EH (cell line): Measurements from ENCODE around the gene GFRA1.
A peak's percentile ranks its signal among the peaks of the same experiment; 100 is the strongest.

Source experiments
- DNase-seq: peaks from one replicate; pipeline ENCODE4 v3.0.0-alpha.2; 2015; ENCODE audit warnings: low read depth

Gene GFRA1

GRCh38 chr10:116159197-116159596 lies 113.8 kb downstream of the GFRA1 start:
- no peak for DNase-seq

GRCh38 chr10:116158036-116158435 lies 115.0 kb downstream of the GFRA1 start:
- no peak for DNase-seq

- no peak for DNase-seq
Observed at GRCh38 chr10:116157485-116157884, 115.5 kb downstream of the GFRA1 start.

GRCh38 chr10:116156819-116157218 lies 116.2 kb downstream of the GFRA1 start:
- DNase-seq = no peak

GRCh38 chr10:116155191-116155590 lies 117.8 kb downstream of the GFRA1 start:
- DNase-seq = no peak

- no peak for DNase-seq
Observed at GRCh38 chr10:116154651-116155050, 118.4 kb downstream of the GFRA1 start.

GRCh38 chr10:116151076-116151475 lies 121.9 kb downstream of the GFRA1 start:
- peak; percentile 40 for DNase-seq

- no peak for DNase-seq
Observed at GRCh38 chr10:116150606-116151005, 122.4 kb downstream of the GFRA1 start.

- DNase-seq = no peak
Observed at GRCh38 chr10:116147147-116147905, 125.7 kb downstream of the GFRA1 start.

GRCh38 chr10:116146372-116147140 lies 126.5 kb downstream of the GFRA1 start:
- peak; percentile 45 for DNase-seq

GRCh38 chr10:116143673-116144222 lies 129.3 kb downstream of the GFRA1 start:
- no peak for DNase-seq

- no peak for DNase-seq
Observed at GRCh38 chr10:116141855-116142254, 131.2 kb downstream of the GFRA1 start.

GRCh38 chr10:116141246-116141645 lies 131.8 kb downstream of the GFRA1 start:
- no peak for DNase-seq

- DNase-seq = no peak
Observed at GRCh38 chr10:116139886-116140285, 133.1 kb downstream of the GFRA1 start.

- no peak for DNase-seq
Observed at GRCh38 chr10:116138897-116139296, 134.1 kb downstream of the GFRA1 start.

GRCh38 chr10:116136261-116136660 lies 136.7 kb downstream of the GFRA1 start:
- DNase-seq = no peak

GRCh38 chr10:116134322-116134721 lies 138.7 kb downstream of the GFRA1 start:
- DNase-seq = no peak

GRCh38 chr10:116133634-116134033 lies 139.4 kb downstream of the GFRA1 start:
- DNase-seq = no peak

GRCh38 chr10:116132780-116133399 lies 140.1 kb downstream of the GFRA1 start:
- peak; percentile 26 for DNase-seq

- DNase-seq = no peak
Observed at GRCh38 chr10:116130006-116130405, 143.0 kb downstream of the GFRA1 start.

GRCh38 chr10:116126954-116127695 lies 145.9 kb downstream of the GFRA1 start:
- no peak for DNase-seq

- no peak for DNase-seq
Observed at GRCh38 chr10:116126239-116126638, 146.8 kb downstream of the GFRA1 start.
